Lower lobe of right lung (tissue), 2 donors: ENCODE results near the gene NAT16. TPM values are rescaled to one million over a fixed set of nuclear protein-coding genes. Genes with fewer than 3 reads are reported as not detected.

Experiments
- ATAC-seq, 2 donors: fragments of 200-7000 bp; cut with Tn5 transposase; one replicate each; pipeline ENCODE4 v1.9.1; 2020 to 2022; ENCODE audit warnings: mild to moderate bottlenecking in 2 of 2, moderate library complexity in 2 of 2
- DNase-seq: peaks from one replicate; pipeline ENCODE4 v3.0.0-alpha.2; 2020
- H3K27ac ChIP-seq: fragments of 200-600 bp; one replicate; pipeline ENCODE4 v1.8.0; 2022
- H3K27me3 ChIP-seq: fragments of 200-600 bp; one replicate; pipeline ENCODE4 v1.8.0; 2022; ENCODE audit warnings: low read depth
- H3K36me3 ChIP-seq: fragments of 200-600 bp; one replicate; pipeline ENCODE4 v1.8.0; 2022; ENCODE audit warnings: mild to moderate bottlenecking
- H3K4me1 ChIP-seq: fragments of 200-600 bp; one replicate; pipeline ENCODE4 v1.8.0; 2022
- H3K4me3 ChIP-seq: fragments of 200-600 bp; one replicate; pipeline ENCODE4 v1.8.0; 2022; ENCODE audit warnings: mild to moderate bottlenecking
- H3K9me3 ChIP-seq: fragments of 200-600 bp; one replicate; pipeline ENCODE4 v1.8.0; 2022
- intact Hi-C: fragments of 100-400 bp; cut with DNase I; formaldehyde crosslinking; loops from one replicate; pipeline ENCODE4 v1.11.0; 2022
- total RNA-seq: library from RNA; stranded (reverse); fragmentation: NEBNext Ultra II Directional; extraction: Animal tissue kit (Norgen Biotek cat#: 25700); gene quantifications from one replicate; pipeline ENCODE4 v1.2.1, GENCODE V29; 2021
- TF ChIP-seq, protein P1 (sequence below): fragments of 200-600 bp; IDR thresholded peaks from one replicate; pipeline ENCODE4 v1.8.0; 2022; ENCODE audit warnings: antibody characterized with exemption, mild to moderate bottlenecking
- donor health status: DM: no; HTN: yes; CAD: no; lungs with severe emphysema.

The NAT16 gene
- total RNA-seq, 1 donor from 2014 or later = not detected

GRCh38 chr7:101166909-101167644 lies 13.0 kb downstream of the NAT16 start:
- H3K4me1 ChIP-seq = peaks cover 54% of the 10 kb centered on the region
- intact Hi-C loops = no loop called here
- DNase-seq = no peak

DNA sequence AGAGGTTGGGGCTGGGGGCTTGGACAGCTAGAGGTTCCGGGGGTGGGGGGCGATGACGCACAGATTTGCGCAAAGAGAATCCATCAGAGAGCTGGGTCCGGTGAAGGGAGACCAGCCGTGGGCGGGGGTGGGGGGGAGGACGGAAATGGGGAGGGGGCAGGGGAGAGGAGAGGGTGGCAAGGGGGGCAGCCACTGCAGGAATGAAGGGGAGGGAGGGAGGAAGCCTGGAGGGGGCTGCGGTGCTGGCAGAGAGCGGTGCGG lies 13.5 kb downstream of the NAT16 start:
- H3K4me3 ChIP-seq = no peak overlapping the region
- H3K27ac ChIP-seq = no peak overlapping the region
- no peaks in the 10 kb centered on the region for H3K9me3 ChIP-seq
- H3K36me3 ChIP-seq = no peaks in the 10 kb centered on the region
- intact Hi-C loops = no loop called here
- H3K4me1 ChIP-seq = peaks cover 49% of the 10 kb centered on the region
- DNase-seq = no peak
- no peak for ATAC-seq
- TF ChIP-seq, protein P1, sequence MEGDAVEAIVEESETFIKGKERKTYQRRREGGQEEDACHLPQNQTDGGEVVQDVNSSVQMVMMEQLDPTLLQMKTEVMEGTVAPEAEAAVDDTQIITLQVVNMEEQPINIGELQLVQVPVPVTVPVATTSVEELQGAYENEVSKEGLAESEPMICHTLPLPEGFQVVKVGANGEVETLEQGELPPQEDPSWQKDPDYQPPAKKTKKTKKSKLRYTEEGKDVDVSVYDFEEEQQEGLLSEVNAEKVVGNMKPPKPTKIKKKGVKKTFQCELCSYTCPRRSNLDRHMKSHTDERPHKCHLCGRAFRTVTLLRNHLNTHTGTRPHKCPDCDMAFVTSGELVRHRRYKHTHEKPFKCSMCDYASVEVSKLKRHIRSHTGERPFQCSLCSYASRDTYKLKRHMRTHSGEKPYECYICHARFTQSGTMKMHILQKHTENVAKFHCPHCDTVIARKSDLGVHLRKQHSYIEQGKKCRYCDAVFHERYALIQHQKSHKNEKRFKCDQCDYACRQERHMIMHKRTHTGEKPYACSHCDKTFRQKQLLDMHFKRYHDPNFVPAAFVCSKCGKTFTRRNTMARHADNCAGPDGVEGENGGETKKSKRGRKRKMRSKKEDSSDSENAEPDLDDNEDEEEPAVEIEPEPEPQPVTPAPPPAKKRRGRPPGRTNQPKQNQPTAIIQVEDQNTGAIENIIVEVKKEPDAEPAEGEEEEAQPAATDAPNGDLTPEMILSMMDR = no peak
- H3K27me3 ChIP-seq = peaks cover 95% of the 10 kb centered on the region

More at GRCh38 chr7:101166909-101167644, 13.0 kb downstream of the NAT16 start:
- no peak overlapping the region for H3K27ac ChIP-seq
- H3K9me3 ChIP-seq = no peaks in the 10 kb centered on the region
- H3K4me3 ChIP-seq = no peak overlapping the region
- no peak for ATAC-seq
- peaks cover 96% of the 10 kb centered on the region for H3K27me3 ChIP-seq
- TF ChIP-seq, protein P1 = no peak
- no peaks in the 10 kb centered on the region for H3K36me3 ChIP-seq

DNA sequence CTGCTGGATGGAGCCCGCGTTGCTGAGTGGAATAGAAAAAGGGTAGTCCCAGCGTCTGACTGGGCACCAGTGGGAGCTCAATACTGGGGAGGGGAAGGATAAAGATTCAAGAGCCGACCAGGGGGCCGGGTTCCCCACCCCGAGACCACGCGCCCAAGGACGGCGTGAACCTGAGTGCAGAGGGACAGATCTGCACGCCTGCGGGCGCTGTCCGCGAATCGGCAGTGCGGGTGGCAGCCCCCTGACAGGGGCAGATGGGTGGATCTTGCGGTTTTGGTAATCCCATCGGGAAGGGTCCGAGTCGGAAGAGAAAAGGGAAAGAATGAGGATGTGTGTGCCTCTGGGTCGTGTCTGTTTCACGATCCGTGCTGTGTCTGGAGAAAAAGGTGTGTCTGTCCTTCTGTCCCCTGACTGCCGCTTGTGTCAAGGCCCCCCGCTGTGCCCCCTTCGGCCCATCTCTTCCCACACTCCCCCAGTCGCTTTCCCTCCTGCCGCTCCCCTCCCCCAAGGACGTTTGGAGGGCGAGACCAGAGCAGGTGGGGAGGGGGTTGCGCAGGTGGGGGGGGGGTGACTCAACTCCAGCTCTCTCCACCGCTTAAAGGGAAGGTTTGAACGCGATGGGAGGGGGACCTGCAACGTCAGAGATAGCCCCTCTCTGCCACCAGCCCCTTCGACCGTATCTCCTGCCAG lies 14.0 kb downstream of the NAT16 start:
- DNase-seq (no peak), ATAC-seq (no peak)
- no peak overlapping the region for H3K27ac ChIP-seq
- H3K4me3 ChIP-seq = no peak overlapping the region
- intact Hi-C loops = no loop called here
- H3K36me3 ChIP-seq = no peaks in the 10 kb centered on the region
- TF ChIP-seq, protein P1 = no peak
- H3K9me3 ChIP-seq = no peaks in the 10 kb centered on the region
- peaks cover 48% of the 10 kb centered on the region for H3K4me1 ChIP-seq
- H3K27me3 ChIP-seq = peaks cover 91% of the 10 kb centered on the region

- Histone ChIP-seq H3K36me3 (peaks cover 5% of the 10 kb centered on the region), H3K4me1 (peaks cover 47% of the 10 kb centered on the region), H3K27me3 (peaks cover 83% of the 10 kb centered on the region), H3K4me3 (peak within 1 kb of the TSS; percentile 11), H3K9me3 (no peaks in the 10 kb centered on the region), H3K27ac (no peak within 1 kb of the TSS)
- TF ChIP-seq, protein P1 = no peak
- intact Hi-C loops = no loop called here
- ATAC-seq (peak; percentile 90 to 94), DNase-seq (peak; percentile 96)
These were observed 14.8 kb downstream of the NAT16 start, which contains the start of gene VGF for GRCh38 chr7:101165075-101165957. TSS of gene VGF (minus strand) at chr7:101165569. CDS start at chr7:101164843, 726 bp downstream.

DNA sequence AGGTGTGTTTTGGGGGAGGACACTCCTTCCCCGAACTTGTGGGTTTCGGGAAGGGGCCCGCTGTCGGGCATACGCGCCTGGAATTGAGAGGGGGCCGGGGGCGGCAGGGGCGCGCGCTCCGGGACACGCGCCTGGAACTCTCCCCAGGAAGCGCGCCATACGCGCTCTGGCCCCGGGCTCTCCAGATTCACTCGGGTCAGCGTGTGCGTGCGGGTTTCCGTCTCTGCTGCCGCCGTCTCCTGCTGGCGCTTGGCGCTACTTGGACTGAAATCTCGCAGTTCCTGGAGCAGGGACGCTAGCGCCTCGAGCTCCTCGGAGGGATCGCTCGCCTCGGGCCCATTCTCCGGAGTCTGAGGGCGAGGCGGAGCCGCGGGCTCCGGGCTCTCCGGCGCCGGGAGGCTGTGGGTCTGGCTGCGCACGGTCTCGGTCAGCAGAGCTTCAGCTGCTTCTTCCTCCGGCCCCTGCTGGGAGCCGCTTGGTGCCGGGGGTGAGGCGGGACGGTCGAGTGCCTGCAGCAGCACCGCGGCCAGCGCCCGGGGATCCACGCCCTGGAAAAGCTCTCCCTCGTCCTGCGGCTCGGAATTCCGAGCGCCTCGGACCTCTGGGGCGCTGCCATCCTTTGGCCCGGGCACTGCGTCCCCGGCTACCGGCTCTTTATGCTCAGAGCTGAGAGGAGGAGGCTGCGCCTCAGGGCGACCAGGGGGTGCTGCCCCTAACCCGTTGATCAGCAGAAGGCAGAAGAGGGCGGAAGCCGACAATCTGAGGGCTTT lies 15.8 kb downstream of the NAT16 start:
- no peak overlapping the region for H3K27ac ChIP-seq
- H3K9me3 ChIP-seq = no peaks in the 10 kb centered on the region
- TF ChIP-seq, protein P1 = no peak
- H3K27me3 ChIP-seq = peaks cover 72% of the 10 kb centered on the region
- H3K36me3 ChIP-seq = peaks cover 11% of the 10 kb centered on the region
- H3K4me3 ChIP-seq = peak overlapping the region; percentile 45
- ATAC-seq (peak in 1 of 2 donors; percentile 29), DNase-seq (no peak)
- peaks cover 40% of the 10 kb centered on the region for H3K4me1 ChIP-seq
- intact Hi-C loops = no loop called here
